Muscle of arm (tissue), 12 donors: Measurements from ENCODE around the gene EPHA10. TPM values are rescaled to one million over a fixed set of nuclear protein-coding genes. Genes with fewer than 3 reads are reported as not detected.
"Not testable (repeated sequence)": the region's sequence is repeated elsewhere in the genome, so short reads cannot be mapped to it uniquely, and the experiment has no call there.

Experiments used
- DNase-seq: peaks from one replicate; pipeline ENCODE4 v3.0.0-alpha.2; 2013
- polyA plus RNA-seq, 12 donors: library from polyadenylated mRNA; unstranded; fragments of 120-200 nt; gene quantifications; one replicate each; pipeline ENCODE4 v1.2.1, GENCODE V29; 2013; ENCODE audit not compliant: insufficient read length in 12 of 12

The EPHA10 gene
- polyA plus RNA-seq, 12 donors: 0.04 to 0.24 (median 0.11) TPM; not detected in 6

DNA sequence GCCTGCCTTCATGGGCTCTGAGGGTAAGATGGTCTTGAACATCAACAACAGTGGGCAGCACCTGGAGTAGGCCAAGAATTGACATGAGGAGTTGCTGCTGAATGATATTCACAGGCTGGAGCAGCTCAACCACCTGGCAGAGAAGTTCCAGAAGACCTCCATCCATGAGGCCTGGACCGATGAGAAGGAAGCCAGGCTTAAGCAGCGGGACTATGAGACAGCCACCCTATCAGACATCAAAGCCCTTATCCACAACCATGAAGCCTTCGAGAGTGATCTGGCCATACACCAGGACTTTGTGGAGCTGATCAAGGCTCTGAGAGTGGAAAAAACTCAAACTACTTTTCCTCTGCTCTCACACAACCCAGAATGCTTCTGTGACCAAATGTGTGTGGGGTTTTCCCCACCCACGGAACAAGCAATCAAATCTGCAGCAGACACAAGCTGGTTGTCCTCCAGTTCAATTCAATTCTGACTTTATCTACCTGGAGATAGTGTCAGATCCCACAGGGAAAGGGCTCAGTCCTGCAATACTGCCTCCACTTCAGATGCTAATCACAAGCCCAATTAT, 12.1 kb upstream of the EPHA10 start:
- DNase-seq: no peak

DNA sequence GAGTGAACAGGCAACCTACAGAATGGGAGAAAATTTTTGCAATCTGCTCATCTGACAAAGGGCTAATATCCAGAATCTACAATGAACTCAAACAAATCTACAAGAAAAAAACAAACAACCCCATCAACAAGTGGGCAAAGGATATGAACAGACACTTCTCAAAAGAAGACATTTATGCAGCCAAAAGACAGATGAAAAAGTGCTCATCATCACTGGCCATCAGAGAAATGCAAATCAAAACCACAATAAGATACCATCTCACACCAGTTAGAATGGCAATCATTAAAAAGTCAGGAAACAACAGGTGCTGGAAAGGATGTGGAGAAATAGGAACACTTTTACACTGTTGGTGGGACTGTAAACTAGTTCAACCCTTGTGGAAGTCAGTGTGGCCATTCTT, 6.5 kb upstream of the EPHA10 start:
- DNase-seq: not testable (repeated sequence)

DNA sequence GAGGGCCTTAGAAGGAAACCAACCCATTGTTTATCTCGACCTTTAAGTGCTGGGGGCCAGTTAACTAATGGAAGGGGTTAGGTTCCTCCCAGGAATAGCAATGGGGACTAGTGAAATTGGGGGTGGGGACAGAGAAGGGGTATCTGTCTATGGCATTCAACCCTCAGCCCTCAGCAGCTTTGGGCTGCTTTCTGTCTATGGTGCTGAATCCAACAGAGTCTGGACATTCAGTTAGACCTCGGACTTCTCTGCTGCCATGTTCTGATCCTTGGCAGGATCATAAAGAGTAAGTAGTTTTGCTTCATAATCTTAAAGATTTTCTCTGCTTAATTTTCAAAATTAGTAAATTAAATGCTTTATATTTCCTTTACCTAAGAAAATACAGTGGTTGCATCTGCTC, 2.6 kb upstream of the EPHA10 start:
- DNase-seq: no peak

DNA sequence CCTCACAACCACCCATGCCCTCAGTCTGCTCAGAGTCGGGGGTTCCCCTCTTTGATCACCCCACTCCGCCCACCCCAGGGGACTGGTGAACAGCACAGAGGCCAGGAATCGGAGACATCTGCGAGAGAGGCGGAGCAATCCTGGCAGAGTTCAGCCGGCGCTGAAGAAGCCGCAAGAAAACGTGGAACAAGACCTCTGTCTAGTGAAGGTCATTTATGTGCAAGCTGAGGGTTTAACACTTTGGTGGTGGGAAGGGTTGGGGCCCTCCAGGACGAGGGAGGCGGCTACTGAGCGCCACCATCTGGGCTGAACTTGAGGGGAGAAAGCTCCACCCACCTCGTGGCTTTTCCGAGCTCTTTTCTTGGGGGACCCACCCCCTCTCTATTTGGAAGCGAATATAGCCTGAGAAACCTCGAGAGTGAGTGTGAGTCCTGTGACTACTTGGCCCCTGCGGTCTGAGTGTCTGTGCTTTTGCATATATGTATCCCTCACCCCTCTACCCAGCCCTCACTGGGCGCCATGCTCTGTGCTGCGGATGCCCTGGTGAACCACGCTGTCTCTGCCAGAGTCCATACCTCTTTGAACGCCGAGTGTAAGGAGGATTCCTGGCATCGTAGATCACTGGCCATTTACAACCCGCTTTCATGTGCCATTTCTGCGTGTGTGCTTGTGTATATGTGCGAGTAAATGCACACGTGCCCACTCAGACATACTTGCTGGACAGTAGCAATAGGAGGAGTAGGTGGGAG, 1.2 kb upstream of the EPHA10 start:
- DNase-seq: no peak

DNA sequence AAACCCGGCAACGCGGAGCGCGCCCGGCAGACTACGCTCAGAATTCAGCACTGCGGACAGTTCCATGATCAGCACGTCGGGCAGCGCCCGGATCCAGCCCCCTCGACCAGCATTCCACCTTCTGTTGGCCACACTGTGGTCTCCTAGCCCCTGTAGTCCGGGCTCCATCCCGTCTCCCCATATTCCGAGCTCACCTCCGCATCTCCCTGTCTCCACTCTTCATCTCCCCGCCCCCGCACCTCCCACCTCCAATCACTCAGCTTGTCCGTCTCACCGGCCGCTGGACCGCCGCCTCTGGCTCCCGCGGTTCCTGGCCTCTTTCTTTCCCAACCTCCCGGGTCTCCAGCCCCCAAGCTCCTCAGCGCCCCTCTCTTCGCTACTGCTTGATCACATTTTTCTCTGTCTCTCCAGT, 500 bp downstream of the EPHA10 start:
- peak; percentile 64 for DNase-seq

DNA sequence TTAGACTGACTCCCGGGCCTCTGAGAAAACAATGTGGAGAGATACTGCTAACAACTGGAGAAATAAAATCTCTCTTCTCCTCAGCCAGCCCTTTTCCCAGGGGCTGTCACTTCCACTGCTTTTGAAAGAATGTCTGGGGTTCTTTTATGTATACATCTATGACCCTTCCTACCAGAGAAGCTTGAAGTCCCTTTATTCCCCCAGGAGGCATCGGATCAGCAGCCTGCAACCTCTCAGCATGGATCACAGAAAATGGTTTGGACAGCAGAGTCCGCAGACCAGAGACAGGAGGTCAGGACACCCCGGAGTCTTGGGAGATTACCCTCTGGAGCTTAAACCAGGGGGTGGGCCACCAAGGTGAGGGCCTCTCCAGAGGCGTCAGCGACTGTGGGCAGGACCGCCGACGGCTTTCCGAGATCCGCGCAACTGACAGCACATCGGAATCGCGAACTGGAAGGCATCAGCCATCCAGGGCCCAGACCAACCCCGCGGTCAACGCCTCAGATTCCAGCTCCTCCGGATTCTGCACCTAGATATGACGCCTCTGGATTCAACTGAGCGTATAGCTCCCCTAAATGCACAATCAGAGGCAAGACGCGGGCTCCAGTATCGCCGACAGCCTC, 1.0 kb downstream of the EPHA10 start:
- DNase-seq: no peak

DNA sequence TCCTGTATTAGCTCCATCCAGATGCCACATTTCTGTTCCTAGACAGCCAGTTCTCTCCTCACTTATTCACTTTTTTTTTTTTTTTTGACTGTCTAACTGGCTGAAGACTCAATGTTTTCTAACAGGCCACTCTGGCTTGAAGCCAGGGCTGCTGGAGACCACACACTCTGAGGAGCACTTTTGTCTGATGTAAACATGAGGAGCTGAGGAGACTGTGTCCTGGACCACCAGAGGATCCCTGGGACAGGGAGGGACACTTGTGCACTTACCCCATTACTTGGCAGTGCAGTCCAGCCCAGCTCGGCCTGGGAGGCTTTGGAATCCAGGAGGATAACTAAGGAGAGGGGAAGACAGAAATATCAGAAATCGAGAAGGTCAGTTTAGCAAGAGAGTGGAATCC, 2.4 kb downstream of the EPHA10 start:
- no peak for DNase-seq

DNA sequence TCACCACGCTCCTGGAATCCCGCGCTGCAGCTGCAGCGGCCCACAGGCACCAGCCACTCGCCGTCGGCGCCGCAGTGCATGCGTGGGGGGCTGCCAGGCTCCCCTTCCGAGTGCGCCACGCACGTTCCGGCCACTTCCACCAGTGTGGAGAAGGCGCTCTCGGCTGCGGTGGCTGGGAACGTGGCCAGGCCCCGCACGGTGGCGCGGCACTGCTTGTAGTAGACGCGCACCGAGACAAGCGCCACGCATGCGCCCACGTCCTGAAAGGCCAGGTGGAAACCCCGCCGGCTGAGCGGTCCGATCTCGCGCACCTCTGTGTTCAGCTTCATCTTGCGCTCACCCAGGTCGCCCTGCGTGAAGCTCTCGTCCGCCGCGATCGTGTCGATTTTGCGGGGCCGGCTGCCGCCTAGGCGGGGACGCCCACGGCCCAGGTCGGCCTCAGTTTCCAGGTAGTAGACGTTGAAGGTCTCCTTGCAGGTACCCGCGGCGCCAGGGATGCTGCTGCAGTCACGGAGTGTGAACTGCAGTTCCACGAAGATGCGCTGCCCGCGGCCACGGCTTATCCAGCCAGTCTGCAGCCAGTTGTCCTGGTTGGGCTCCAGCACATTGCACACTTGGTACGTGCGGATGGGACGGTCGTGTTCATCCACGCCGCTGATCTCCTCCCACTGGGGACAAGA, 3.4 kb downstream of the EPHA10 start:
- no peak for DNase-seq

DNA sequence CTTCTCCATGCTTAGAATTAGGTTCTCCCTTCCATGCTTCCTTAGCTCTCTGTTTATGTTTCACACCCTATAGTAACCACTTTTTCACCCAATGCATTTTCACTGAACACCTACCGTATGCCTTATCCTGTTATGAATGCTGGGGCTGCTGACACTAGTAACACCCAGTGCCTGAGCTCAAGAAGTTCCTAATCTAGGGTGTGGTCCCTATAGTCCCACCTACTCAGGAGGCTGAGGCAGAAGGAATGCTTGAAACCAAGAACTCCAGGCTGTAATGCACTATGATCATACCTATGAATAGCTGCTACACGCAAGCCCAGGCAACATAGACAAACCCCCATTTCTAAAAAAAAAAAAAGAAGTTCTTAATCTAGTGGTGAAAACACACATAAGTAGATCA, 5.5 kb downstream of the EPHA10 start:
- no peak for DNase-seq

DNA sequence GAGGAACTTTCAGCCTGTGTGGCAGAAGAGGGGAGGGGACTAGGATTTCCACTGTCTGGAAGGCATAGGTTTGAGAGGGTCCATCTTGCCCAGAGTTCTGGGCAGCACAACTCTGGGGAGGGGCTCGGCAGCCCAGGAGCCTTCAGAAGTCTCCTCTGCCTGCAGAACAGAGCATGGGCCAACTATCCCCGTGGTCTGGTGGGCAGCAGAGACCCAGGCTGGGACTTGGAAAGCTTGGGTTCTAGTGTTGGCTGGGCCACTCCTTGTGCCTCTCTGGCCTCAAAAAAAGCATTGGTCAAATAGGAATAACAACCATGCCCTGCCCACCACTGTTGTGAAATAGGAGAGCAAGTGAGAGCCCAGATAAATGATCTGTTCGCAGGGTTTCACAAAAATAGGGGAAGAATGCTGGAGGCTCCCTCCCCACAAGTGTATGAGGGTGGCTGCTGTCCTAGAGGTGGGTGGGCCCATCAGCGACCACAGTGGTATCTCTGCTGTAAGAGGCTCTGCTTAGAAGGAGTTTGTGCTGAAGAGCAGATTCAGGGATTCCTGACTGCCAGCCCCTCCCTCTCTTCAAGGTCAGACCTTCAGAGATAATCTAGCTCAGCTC, 8.9 kb downstream of the EPHA10 start:
- no peak for DNase-seq

DNA sequence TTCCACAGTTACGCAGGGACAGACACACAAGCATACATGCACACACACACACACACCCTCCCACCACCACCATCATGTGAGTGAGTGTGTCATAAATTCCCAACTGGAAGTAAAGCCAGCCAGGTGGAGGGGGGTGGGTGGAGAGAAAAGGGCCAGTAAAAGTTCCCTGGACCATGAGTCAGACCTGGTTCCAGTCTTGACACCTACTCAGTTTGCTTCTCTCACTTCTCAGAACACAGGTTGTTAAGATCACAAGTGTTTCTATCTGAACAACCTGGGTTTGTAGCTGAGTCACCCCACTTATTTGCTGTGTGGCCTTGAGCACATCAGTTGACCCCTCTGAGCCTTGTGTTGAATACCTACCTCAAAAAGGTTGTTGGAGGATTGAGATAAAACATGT, 9.6 kb downstream of the EPHA10 start:
- no peak for DNase-seq

DNA sequence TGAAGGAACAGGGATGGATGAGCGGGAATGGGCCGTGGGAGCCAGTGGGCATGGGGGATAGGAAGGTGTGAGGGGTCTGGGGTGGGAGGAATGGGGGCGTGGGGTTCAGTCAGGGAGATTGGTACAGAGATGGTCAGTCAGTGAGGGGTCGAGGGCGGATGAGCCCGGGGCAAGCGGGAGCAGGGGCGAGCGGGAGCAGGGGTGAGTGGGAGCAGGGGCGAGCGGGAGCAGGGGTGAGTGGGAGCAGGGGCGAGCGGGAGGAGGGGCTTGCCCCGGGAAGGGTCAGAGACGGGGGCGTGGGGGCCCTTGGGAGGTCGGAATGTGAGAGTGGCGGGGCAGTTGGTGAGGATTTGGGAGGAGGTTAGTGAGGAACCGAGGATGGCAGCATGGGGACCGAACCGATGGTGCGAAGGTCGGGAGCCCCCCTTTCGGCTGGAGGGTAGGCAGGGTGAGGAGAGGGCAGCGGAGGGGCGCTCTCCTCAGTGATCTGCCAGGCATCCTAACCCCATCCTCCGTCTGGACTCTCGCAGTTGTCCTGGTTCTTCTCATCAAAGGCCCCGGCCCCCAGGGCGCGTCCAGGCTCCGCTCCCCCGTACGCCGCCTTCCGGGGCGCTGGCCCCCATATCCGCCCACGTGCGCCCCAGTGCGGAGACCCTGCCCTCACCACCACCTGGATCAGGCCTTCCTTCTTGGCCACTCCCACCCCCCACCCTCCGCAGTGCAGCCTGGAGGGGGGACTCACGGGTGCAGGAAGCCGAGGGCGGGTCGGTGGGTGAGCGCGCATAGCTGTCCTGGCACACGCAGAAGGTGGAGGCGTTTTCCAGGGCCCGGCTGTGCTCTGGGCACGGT, 11.2 kb downstream of the EPHA10 start:
- DNase-seq: no peak

DNA sequence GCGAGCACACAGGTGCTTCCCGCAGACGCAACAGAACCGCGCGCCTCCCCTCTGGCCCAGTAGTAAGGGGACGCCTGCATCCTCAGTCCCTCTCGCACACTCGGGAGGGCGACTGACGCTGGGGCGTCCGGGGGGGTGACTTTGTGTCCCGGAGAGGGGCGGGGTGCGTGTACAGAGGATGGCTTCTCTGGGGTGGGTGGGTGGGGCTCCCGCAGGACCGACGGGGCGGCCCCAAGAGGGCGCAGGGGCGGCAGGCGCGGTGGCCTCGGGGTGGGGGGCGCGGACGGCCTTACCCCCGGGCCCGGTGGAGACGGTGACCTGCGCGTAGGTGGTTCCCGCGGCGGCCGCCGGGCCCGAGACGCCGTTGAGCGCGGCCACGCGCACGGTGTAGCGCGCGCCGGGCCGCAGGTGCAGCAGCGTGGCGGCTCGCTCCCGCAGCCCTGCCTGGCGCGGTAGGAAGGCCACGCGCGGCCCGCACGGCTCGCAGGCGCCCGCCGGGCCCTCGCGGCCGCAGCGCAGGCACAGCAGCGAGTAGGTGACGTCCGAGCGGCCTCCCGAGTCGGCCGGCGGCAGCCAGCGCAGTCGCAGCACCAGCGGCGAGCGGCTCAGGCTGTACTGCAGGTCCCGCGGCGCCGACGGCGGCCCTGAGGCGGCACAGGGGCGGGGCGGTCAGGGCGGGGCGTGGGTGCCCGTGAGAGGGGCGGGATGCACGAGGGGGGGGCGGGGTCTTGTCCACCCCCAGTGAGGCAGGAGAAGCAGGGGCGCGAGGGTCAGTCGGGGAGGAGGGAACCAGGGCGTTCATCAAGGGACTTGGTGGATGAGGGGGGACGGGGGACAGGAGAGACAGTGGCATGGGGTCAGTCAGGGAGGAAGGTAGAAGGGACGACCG, 12.1 kb downstream of the EPHA10 start:
- no peak for DNase-seq

DNA sequence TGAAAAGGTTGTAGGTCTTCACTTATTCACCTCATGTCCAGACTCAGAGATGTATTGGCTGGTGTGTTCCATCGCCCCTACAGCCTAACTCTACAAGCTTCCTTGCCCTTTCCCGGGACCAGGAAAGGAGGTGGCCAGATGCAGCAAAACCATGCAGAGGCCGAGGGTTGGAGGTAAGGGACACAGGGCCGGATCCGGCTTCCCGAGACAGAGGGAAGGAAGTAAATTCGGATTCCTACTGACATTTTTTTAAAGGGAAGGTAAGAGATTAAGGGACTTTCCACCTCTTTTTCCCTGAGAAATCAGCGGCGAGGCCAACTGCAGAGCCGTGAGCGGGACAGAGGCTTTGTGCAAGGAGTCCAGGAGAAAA, 12.7 kb downstream of the EPHA10 start:
- DNase-seq: no peak

DNA sequence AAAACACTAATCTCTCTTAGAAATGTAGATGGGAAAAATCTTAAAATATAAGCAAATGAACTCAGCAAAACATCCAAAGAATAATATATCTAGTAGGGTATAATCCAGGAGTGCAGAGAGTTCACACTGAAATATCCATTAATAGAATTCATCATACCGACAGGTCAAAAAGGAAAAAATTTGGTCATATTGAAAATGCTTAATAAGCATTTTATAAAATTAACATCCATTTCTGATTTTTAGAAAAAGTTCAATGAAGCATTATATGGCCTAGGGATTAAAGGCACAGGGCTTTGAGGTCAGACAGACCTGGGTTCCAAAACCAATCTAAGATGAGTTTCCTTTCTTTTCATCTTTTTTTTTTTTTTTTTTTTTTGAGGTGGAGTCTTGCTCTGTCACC, 16.4 kb downstream of the EPHA10 start:
- no peak for DNase-seq

DNA sequence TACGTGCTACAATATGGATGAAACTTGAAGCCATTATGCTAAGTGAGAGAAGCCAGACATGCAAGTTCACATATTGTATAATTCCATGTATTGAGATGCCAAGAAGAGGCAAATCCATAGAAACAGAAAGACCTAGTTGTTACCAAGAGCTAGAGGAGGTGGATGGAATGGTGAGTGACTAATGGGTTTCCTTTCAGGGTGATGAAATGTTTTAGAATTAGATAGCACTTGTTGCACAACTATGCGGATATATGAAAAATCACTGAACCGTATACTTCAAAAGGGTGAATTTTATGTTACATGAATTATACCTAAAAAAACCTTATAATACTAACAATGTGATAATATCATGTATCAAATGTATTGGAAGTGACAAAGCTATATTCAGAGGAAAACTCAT, 18.1 kb downstream of the EPHA10 start:
- DNase-seq: no peak

DNA sequence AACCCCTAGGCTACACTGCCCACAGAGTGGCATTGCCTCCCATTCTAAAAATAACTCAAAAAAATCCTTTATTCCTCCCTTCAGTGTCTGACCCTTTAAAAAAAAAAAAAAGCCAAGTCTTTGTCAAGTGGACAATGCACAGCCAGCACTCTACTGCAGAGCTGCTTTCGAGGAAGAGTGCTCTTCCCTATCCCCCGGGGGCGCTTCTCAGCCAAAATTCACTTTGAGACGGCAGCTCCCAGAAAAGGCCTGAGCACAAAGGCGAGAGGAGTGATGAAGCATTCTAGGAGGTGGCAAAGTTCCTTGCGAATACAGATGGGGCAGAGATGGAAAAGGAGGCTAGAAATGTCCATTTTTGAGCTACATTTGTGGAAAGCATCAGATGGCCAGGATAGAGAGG, 23.3 kb downstream of the EPHA10 start:
- no peak for DNase-seq

DNA sequence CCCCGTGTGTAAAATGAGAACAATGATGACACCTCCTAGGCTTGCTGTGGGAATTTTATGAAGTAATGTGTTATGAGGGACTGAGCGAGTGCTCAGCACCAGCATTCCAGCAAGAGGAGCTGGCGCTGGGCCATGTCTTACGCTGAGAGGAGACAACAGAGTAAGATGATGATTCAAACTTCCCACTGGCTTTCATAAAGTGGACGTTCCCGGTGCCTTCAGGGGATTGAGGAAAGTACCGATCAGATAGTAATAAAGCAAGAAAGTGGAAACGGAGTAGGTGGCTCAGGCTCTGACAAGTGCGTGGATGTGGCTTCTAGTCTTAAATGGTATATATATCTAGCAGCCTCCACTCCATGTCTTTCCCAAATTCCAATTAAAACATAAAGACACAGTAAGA, 23.8 kb downstream of the EPHA10 start:
- no peak for DNase-seq

DNA sequence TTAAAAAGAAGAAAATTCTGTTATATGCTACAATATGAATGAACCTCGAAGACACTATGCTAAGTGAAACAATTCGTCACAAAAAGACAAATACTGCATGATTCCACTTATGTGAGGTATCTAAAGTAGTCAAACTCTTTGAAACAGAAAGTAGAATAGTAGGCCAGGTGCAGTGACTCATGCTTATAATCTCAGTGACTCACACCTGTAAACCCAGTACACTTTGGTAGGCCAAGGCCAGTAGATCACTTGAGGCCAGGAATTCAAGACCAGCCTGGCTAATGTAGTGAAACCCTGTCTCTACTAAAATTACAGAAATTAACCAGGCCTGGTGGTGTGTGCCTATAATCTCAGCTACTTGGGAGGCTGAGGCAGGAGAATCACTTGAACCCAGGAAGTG, 25.7 kb downstream of the EPHA10 start:
- no peak for DNase-seq

DNA sequence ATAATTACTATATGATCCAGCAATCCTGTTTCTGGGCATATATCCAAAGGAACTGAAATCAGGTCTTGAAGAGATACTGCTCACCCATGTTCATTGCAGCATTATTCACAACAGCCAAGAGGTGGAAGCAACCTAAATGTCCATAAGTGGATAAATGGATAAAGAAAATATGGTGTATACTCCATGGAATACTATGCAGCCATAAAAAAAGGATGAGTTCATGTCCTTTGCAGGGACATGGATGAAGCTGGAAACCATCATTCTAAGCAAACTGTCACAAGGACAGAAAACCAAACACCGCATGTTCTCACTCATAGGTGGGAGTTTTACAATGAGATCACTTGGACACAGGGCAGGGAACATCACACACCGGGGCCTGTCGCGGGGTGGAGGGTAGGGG, 26.3 kb downstream of the EPHA10 start:
- DNase-seq: not testable (repeated sequence)
